H1 (cell line): ENCODE data around the gene CRY1. TPM values are rescaled to one million over a fixed set of nuclear protein-coding genes. Genes with fewer than 3 reads are reported as not detected.

ENCODE experiments used
- CHD7 ChIP-seq: fragments of 300-600 bp; sonication (generic); IDR thresholded peaks from 2 replicates; pipeline ENCODE4 v1.7.1; 2012; ENCODE audit warnings: low read length, moderate library complexity, mild to moderate bottlenecking, inconsistent platforms; ENCODE audit not compliant: insufficient replicate concordance
- CREB1 ChIP-seq: IDR thresholded peaks from 2 replicates; pipeline ENCODE4 v1.6.1; 2012; ENCODE audit warnings: inconsistent platforms
- CTBP2 ChIP-seq: IDR thresholded peaks from 2 replicates; pipeline ENCODE4 v1.7.0; 2011; ENCODE audit warnings: borderline replicate concordance, mild to moderate bottlenecking, moderate library complexity, mixed read lengths, low read length; ENCODE audit not compliant: insufficient read depth, insufficient read length
- EZH2 ChIP-seq: fragments of 200-600 bp; sonication (generic); IDR thresholded peaks from 2 replicates; pipeline ENCODE4 v1.7.1; 2012; ENCODE audit warnings: low read depth, mild to moderate bottlenecking, moderate library complexity, low read length, inconsistent platforms; ENCODE audit not compliant: severe bottlenecking
- GTF2F1 ChIP-seq: IDR thresholded peaks from 2 replicates; pipeline ENCODE4 v1.6.1; 2012; ENCODE audit warnings: low read depth, low read length, improper control_type of control experiment, borderline replicate concordance
- RAD21 ChIP-seq, 2 experiments: IDR thresholded peaks in 1 of 2; conservative IDR thresholded peaks in 1 of 2; 2 replicates each; pipeline ENCODE4 v1.6.1; 2011; ENCODE audit warnings: low read depth in 2 of 2, low read length in 2 of 2, improper control_type of control experiment in 1 of 2, inconsistent platforms in 1 of 2, mild to moderate bottlenecking in 1 of 2, moderate library complexity in 1 of 2
- RFX5 ChIP-seq: IDR thresholded peaks from 2 replicates; pipeline ENCODE4 v1.6.1; 2011; ENCODE audit warnings: low read depth, low read length, improper control_type of control experiment, borderline replicate concordance
- SIN3A ChIP-seq, 2 experiments: IDR thresholded peaks in 1 of 2; conservative IDR thresholded peaks in 1 of 2; 2 replicates each; pipeline ENCODE4 v1.6.1; 2011 to 2012; ENCODE audit warnings: low read length in 2 of 2, improper control_type of control experiment in 1 of 2, low read depth in 1 of 2, mild to moderate bottlenecking in 1 of 2
- polyA plus RNA-seq, 7 experiments: library from polyadenylated mRNA; depleted of rRNA in 3 of 7; stranded (reverse) in 5 of 7; unstranded in 2 of 7; fragments of >200 nt in 5 of 7; fragments of 200-250 nt in 2 of 7; gene quantifications; 1 replicate in 5 of 7; 2 replicates in 1 of 7; 4 replicates in 1 of 7; pipeline versions ENCODE4 v1.2.1 to v1.2.3, GENCODE V29; 2011 to 2013; ENCODE audit warnings: missing spikeins in 2 of 7, mixed read lengths in 2 of 7
- total RNA-seq: library from RNA; stranded (reverse); fragmentation: NEBNext Ultra II Directional; extraction: Animal tissue kit (Norgen Biotek cat#: 25700); gene quantifications from 2 replicates; pipeline ENCODE4 v1.2.1, GENCODE V29; 2021

Gene CRY1
- total and polyA plus RNA-seq, 2 of the 8 experiments (the other 6 are each of a cell fraction or from before 2014, with no cell fraction given): 13.6 to 25.1 TPM

GRCh38 chr12:107103097-107103496 is 9.7 kb upstream of the CRY1 start (continued):
- no peak for TF ChIP-seq CHD7
- TF ChIP-seq CREB1: no peak
- TF ChIP-seq SIN3A (conservative IDR thresholded peaks at IDR 0.05 in 1 of 2, IDR thresholded peaks at IDR 0.05 in 1 of 2; ENCODE audit: low read depth in 1 of 2, low read length in 2 of 2): no peak
- TF ChIP-seq RAD21 (IDR thresholded peaks at IDR 0.05 in 1 of 2, conservative IDR thresholded peaks at IDR 0.05 in 1 of 2; ENCODE audit: low read depth in 2 of 2, low read length in 2 of 2): no peak
- TF ChIP-seq RFX5: no peak
- TF ChIP-seq CTBP2: no peak
- no peak for TF ChIP-seq GTF2F1
- no peak for TF ChIP-seq EZH2
- TF ChIP-seq, all 59 proteins: peak for 0
